Bronchial epithelial cell (primary cell): Measurements from ENCODE around the gene TDRD12. TPM values are rescaled to one million over a fixed set of nuclear protein-coding genes. Genes with fewer than 3 reads are reported as not detected.

ENCODE experiments used
- DNase-seq: peaks from one replicate; pipeline ENCODE4 v3.0.0-alpha.2; 2010; ENCODE audit warnings: low read depth
- FAIRE-seq: peaks from 2 replicates; lab custom pipeline; 2011; peaks lifted over from hg19 to GRCh38; lab: Jason Lieb, UNC
- H3K27me3 ChIP-seq: 2 replicates; pipeline ENCODE4 v1.5.1; 2011; ENCODE audit warnings: low read length; ENCODE audit not compliant: control insufficient read depth, insufficient read depth
- H3K36me3 ChIP-seq: 2 replicates; pipeline ENCODE4 v1.5.1; 2011; ENCODE audit warnings: low read length; ENCODE audit not compliant: control insufficient read depth, insufficient read depth
- H3K4me3 ChIP-seq: 2 replicates; pipeline ENCODE4 v1.5.1; 2011; ENCODE audit warnings: mild to moderate bottlenecking, low read depth, low read length, control low read depth
- total RNA-seq: library from RNA; depleted of rRNA; stranded (reverse); fragments of >200 nt; gene quantifications from 2 replicates; pipeline ENCODE4 v1.2.1, GENCODE V29; 2014
- TF ChIP-seq, protein P1 (sequence below): IDR thresholded peaks from 2 replicates; pipeline ENCODE4 v1.5.1; 2011; ENCODE audit warnings: mild to moderate bottlenecking, moderate library complexity, low read length, control low read depth, inconsistent platforms; ENCODE audit not compliant: insufficient read depth, severe bottlenecking

The TDRD12 gene
- total RNA-seq, 1 donor from 2014 or later: 1.6 TPM

DNA sequence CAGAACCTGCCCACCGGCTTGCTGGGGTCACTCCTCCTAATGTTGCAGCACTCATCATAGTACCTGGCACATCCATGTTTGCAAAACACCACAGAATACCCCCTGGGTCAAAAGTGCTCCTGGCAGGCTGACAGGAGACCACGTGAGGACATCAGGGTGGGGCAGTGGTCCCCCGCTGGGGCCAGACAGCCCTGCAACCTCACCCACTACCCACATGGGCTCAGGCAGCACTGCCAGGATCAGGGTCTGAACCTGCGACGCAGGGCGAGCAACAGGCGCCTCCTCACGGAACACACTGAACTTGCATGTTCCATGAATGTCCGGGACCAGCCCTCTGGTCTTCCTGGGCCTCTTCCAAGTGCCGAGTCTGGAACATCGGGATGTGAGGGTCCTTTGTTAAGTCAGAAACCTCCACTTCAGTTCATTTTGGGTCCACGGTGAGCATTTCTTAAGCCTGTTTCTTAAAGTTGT, 151.4 kb downstream of the TDRD12 start:
- TF ChIP-seq, protein P1, sequence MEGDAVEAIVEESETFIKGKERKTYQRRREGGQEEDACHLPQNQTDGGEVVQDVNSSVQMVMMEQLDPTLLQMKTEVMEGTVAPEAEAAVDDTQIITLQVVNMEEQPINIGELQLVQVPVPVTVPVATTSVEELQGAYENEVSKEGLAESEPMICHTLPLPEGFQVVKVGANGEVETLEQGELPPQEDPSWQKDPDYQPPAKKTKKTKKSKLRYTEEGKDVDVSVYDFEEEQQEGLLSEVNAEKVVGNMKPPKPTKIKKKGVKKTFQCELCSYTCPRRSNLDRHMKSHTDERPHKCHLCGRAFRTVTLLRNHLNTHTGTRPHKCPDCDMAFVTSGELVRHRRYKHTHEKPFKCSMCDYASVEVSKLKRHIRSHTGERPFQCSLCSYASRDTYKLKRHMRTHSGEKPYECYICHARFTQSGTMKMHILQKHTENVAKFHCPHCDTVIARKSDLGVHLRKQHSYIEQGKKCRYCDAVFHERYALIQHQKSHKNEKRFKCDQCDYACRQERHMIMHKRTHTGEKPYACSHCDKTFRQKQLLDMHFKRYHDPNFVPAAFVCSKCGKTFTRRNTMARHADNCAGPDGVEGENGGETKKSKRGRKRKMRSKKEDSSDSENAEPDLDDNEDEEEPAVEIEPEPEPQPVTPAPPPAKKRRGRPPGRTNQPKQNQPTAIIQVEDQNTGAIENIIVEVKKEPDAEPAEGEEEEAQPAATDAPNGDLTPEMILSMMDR: no peak
- no peak for FAIRE-seq
- Histone ChIP-seq H3K27me3 (no peaks in the 10 kb centered on the region), H3K4me3 (no peak overlapping the region), H3K36me3 (no peaks in the 10 kb centered on the region)
- DNase-seq: no peak

DNA sequence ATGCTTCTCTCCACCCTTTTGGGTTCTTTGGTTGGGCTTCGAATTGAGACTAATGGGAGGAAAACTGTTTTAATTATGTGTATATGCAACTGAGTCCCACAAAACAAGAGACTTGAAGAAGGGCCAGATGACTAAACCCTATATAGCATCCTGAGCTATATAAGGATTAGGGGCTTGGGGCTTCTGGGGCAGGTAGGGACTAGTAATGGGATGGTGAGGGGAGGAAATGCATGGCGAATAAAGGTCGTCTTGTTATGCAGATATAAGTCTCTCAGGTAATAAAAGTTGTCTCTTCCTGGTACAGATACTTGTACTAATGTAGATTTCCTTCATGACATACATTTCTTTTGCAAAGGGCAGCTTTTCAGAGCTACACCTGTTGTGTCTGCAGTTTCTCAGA, 152.8 kb downstream of the TDRD12 start:
- H3K27me3 ChIP-seq: no peaks in the 10 kb centered on the region
- TF ChIP-seq, protein P1: no peak
- no peaks in the 10 kb centered on the region for H3K36me3 ChIP-seq
- no peak for DNase-seq
- H3K4me3 ChIP-seq: no peak overlapping the region
- FAIRE-seq: no peak

DNA sequence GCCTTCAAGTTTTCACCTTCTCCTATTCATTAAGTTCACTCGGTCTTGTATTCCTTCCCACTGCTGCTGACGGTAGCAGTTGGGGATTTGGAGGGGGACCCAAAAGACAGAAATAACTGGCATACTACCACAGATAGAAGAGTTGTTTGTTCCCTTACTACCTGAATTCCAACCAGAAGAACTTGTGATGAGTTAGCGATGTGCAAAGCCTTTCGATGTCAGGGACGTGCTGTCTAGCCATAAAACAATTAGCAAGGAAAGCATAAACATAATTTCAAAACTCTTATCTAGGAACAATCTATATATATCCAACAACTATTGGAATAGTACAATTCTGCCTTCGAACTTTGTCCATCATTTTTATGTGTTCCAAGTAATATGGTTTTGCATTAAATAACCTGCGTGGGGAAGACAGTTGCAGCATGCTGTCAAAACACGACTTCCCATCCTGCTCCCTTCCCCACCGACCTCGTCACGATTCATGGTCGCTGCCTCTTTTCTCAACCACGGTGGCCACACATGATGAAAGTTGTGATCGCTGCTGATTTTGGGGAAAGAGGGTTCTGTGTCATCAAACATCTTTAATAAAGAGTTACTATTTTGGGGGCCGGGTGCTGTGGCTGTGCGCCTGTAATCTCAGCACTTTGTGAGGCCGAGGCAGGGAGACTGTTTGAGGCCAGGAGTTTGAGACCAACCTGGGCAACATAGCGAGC, 153.8 kb downstream of the TDRD12 start:
- no peak overlapping the region for H3K4me3 ChIP-seq

DNA sequence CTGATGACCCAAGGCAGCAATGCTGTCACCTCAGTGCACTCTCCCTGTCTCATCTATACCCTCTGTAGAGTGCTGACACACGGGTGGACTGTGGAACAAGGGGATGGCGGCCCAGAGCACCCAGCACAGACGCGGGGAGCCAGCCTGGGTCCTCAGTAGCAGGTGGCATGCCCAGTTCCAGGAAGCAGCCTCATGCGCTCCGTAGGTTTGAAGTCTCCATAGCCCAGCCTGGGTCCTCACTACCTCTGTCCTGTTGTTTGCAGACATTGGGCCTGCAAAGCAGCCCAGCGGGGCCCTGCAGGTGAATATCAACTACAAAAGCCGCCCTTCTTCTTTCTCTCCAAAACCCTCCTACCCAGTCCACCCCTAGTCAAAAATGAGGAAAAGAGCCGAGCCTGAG, 155.0 kb downstream of the TDRD12 start:
- no peak for FAIRE-seq
- Histone ChIP-seq H3K4me3 (no peak overlapping the region), H3K36me3 (no peaks in the 10 kb centered on the region), H3K27me3 (no peaks in the 10 kb centered on the region)
- no peak for DNase-seq
- TF ChIP-seq, protein P1: no peak

More for the DNA sequence above, 153.8 kb downstream of the TDRD12 start:
- DNase-seq (no peak), FAIRE-seq (no peak)
- H3K27me3 ChIP-seq: no peaks in the 10 kb centered on the region
- TF ChIP-seq, protein P1: no peak
- H3K36me3 ChIP-seq: no peaks in the 10 kb centered on the region

DNA sequence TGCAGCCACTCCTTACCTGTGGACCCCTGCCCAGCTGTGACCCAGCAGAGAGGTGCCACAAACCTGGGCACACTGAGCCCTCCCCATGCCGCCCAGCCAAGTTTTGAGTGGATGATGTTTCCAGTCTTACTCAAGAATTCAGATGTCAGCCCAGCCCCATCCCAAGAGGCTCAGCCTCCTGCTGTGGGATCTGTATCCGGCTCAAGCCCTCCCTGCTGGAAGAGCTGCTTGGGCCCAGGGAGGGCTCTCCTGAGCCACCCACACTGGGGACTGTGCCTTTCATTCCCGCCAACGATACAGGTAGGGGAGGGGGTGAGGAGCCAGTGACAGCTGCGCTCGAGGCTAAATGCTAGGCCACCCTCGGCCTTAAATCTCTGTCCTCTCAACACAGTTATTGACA, 155.9 kb downstream of the TDRD12 start:
- Histone ChIP-seq H3K27me3 (no peaks in the 10 kb centered on the region), H3K4me3 (no peak overlapping the region), H3K36me3 (no peaks in the 10 kb centered on the region)
- TF ChIP-seq, protein P1: no peak
- FAIRE-seq: no peak
- no peak for DNase-seq
